DMS79 treated with DMSO at 0.1 percent for 48 hours (cell line): ENCODE results near the gene CYSLTR1.
"Not testable (repeated sequence)": the region's sequence is repeated elsewhere in the genome, so short reads cannot be mapped to it uniquely, and the experiment has no call there.

Source experiments
- DNase-seq: peaks from one replicate; lab custom pipeline; 2025; lab: John Stamatoyannopoulos, UW

The CYSLTR1 gene, protein sequence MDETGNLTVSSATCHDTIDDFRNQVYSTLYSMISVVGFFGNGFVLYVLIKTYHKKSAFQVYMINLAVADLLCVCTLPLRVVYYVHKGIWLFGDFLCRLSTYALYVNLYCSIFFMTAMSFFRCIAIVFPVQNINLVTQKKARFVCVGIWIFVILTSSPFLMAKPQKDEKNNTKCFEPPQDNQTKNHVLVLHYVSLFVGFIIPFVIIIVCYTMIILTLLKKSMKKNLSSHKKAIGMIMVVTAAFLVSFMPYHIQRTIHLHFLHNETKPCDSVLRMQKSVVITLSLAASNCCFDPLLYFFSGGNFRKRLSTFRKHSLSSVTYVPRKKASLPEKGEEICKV

DNA sequence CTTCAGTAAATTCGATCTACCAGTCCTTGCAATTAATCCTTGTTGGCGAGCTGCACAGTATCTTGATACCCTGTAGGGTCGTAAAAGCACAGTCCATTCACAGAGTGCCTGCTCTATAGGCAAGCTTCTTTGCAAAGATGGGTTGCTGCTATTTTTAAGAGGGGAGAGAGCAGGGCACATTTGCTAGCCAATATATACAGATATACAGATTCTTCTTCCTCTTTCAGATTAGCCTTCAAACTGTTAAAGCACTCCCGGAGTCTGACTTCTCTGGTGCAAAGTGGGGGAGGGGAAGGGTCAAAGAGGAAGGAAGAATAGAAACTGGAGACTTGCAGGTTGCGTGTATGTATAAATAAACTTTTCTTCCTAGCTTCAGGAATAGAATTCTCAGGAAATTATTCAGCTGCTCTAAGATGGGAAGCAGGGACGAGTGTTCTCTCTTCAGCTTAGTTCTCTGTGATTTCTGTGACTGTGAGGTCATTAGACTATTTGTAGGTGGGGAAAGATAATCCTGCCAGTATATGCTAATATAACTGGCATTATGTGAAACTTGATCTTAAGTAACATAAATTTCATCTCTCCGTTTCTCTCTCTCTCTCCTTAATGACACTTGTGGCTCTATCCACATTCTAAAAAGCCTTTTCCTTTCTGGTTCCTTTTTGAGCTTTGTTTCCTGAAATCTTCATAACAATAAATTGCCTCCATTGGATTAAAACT, at the start of gene CYSLTR1:
Gene CYSLTR1, minus strand, starts transcription at position 242 of the 717 bp plus-strand sequence. CDS start 53,865 bp downstream, outside the sequence.
- DNase-seq, result no peak

DNA sequence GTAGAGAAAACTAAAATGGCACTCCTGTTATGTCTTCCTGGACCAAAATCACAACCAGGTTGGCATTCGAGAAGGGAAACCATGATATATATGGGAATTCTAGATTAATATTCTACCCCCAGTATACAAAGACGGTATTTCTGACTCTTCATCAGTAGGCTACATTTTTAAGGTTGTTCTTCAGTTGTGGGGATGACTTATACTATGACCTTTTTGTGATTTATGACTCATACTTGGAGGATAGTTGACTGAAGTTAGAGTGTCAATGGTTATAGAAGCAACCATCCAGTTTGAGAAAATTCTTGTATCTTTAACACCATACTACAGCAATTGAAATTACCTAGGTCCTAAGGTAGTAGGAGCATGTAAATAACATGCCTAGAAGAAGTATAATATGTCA, 49.8 kb upstream of the CYSLTR1 start:
- no peak for DNase-seq

DNA sequence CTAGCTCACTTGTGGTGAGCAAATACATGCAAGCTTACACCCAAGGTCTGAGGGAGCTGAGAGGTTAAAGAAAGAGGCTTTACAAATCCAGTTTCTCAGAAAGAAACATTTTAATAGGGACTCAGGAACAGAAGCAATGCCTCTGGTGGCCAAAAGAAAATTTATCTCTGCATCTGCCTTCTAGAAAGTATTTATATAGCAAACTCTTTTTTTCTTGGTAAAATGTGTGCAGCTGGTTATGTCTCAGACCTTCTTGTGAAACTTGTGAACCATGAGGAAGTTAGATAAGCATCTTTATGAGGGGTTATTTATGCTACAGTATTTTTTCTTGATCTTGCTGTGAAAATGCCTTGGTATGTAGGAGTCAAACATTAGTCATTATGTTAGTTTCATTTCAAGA, 48.5 kb upstream of the CYSLTR1 start:
- DNase-seq, result no peak

DNA sequence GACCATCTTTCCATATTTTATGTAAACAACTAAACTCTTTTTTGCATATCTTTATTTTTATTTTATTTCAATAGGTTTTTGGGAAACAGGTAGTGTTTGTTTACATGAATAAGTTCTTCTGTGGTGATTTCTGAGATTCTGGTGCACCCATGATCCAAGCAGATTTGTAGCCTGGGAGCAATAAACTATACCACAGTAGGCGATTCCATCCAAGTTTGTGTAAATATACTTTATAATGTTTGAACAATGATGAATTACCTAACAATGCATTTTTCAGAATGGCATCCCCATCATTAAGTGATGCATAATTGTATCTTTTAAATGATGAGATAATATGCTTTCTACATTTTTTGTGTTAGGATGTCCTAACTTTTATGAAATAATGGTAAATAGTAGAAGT, 39.2 kb upstream of the CYSLTR1 start:
- no peak for DNase-seq

DNA sequence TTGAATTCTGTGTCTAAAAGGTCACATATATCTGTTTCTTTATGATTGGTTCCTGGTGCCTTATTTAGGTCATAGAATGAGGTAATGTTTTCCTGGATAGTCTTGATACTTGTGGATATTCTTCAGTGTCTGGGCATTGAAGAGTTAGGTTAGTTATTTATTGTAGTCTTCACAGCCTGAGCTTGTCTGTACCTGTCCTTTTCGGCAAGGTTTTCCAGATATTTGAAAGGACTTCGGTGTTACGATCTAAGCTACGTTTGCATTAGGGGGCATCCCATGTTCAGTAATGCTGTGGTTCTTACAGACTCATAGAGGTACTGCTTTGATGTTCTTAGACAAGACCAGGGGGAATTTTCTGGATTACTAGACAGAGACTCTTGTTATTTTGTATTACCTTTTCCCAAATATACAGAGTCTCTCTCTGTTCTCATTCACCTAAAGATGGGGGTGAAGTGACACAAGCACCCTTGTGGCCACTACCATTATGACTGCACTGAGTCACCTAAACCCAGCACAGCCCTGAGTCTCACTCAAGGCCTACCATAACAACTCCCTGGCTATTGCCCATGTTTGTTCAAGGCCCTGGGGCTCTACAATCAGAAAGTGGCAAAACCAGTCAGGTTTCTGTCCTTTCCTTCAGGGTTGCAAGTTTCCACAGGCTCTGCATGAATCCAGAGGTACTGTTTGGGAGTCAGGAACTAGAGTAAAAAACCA, 30.1 kb upstream of the CYSLTR1 start:
- no peak for DNase-seq

DNA sequence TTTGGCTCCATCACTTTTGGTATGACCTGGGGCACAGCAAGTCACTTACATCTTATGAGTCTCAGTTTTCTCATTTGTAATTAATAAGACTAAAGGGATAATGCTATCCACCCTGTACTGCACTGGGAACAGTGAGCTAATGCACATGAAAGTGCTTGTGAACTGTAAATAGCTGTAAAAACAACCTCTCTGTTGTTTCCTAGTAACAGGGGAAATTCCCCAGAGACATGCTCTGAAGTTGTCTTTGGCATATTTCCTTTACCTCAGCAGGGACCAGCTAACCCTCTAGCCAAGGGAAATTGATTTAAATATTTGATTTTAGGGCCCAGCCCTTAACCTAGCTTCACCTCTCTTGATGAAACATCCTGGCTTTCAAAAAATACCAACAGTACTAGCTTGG, 6.1 kb upstream of the CYSLTR1 start:
- DNase-seq, result no peak

DNA sequence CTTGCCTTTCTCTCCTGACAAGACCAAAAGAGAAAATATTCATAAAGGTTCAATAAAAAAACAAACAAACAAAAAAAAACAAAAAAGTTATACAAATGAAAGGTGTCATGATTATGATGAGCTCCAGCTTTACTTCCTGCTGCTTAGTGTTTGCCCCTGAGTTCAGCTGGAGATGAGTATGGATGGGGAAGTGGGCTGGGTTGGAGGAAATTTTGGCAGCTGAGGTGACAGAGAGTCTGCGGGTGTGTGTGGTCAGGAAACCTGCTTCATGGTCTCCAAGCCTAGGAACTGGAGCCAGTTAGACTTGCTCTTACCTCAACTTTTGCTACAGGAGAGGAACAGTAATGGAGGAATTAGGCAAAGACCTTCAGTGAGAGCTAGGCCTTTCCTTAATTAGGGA, 4.3 kb upstream of the CYSLTR1 start:
- no peak for DNase-seq

DNA sequence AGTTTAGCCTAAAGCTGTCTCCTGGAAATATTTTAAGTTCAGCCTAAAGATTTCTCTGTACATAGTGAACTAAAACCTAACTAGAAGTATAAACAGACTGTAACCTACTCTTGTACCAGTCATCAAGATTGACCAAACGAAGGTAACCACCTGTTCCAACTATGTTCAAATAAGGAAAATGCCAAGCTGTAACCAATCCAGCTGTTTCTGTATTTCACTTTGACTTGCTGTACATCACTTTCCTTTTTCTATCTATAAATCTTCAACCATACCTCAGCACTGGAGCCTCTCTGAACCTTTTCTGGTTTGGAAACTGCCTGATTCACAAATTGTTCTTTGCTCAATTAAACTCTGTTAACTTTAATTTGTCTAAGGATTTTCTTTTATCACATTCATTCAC, 3.1 kb upstream of the CYSLTR1 start:
- no peak for DNase-seq

DNA sequence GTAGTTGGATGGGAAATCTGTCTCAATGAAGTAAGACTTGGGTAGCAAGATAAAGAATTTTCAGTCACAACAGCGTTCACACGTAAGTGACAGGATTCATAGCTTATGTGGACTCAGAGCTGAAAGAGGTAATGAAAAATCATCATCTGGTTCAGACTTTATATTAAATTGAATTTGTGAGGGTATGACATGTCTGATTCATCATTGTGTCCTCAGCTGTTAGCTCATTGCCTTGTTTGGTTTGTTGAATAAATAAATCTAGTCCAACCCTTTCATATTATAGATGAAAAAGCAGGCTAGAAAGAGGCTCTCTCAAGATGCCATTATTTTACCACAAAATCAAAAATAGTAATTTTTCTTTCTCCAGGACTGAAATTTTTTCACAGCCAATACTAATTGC, 2.7 kb upstream of the CYSLTR1 start:
- no peak for DNase-seq

DNA sequence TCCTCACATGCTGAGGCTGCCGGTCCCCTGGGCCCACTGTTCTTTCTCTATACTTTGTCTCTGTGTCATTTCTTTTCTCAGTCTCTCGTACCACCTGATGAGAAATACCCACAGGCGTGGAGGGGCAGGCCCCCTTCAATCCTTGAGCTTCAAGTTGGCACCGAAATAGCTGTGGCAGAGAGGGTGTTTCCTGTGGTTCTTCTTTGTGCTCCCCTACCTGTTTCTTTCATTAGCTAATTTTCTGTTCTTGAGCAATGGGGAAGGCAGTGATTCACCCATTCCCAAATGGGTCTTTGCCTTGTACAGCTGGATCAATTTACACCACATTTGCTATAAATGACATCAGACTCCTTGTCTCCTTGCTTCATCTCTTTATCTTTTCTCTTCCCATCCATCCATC, 2.1 kb upstream of the CYSLTR1 start:
- no peak for DNase-seq

DNA sequence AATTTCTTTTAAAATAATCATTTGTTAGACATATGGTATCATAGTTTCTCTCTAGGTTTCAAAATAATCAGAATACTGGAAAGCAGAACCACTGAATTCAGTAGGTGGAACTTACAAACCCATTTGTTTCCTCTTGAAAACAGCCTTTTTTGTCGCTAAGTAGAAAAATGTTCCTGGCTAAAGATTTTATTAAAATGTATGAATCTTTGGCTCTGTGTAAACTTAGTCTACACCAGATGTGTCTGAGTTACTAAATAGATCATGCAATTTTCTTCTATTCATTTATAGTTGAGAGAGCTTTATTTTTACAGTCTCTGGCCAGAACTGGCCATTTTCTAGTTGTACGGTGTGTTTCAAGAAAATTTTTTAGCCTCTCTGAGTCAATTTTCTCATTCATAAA, 1.0 kb downstream of the CYSLTR1 start:
- no peak for DNase-seq

DNA sequence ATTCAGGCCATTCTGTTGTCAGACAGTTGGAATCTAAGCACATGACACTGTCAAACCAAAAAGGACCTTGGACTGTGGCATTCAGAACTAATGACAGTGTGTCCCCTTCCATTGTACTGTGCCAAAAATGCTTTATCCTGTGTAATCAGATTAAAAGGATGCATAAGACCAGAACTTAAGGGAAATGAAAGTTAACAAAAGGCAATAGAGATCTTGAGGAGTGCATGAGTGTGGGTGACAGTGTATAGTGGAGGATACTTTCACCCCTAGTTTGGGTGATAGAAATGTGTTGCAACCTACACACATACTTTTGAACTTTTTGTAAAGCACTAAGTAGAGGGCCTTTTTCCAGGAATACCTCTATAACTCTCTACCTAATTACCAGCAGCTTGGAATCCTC, 4.5 kb downstream of the CYSLTR1 start:
- no peak for DNase-seq

DNA sequence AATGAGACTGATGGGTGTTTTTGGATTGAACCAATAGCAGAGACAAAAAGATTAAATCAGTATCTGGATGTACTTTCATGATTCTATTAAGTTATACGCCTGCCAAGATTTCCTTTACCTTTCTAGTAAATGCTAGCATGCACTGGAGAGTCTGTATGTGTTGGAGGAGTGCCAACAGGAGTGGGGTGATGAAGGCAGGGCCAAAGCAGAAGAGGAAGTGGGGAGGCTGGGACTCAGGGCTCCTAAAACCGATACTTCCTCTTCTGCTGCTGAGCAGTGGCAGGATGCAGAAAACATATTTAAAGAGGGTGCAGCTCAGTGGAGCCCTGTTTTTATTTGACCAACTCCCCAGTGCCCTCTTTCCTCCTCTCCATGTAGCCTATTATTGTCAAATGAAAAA, 5.6 kb downstream of the CYSLTR1 start:
- DNase-seq, result no peak

DNA sequence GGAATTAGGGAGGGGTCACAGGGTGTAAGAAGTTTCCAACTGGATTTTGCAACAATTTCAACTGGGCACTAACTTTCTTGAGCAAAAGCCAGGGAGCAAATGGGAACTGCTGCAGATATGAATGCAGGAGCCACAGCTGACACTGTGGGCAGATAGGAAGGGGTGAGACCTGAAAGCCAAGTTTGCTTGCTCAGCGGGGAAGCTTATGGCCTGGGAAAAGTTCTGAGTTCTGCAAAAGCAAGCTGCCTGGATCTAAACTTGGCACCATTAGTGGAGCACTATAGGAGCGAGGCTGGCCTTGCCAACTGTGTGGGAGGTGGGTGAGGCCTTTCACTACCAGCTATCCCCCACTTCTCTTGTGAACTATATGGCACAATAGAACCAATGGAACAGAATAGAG, 11.1 kb downstream of the CYSLTR1 start:
- no peak for DNase-seq

DNA sequence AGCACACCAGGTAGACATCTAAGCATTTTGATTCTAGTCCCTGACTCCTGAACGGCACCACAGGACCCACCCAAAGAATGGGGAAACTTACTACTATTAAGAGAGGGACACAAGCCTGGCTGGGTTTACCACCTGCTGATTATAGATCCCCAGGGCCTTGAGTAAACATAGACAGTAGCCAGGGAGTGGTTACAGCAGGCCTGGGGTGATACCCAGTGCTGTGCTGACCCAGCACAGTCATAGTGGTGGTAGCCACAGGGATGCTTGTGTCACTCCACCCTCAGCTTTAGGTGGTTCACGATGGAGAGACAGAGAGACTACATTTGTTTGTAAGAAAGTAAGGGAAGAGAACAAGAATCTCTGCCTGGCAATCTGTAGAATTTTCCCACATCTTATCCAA, 11.7 kb downstream of the CYSLTR1 start:
- no peak for DNase-seq

DNA sequence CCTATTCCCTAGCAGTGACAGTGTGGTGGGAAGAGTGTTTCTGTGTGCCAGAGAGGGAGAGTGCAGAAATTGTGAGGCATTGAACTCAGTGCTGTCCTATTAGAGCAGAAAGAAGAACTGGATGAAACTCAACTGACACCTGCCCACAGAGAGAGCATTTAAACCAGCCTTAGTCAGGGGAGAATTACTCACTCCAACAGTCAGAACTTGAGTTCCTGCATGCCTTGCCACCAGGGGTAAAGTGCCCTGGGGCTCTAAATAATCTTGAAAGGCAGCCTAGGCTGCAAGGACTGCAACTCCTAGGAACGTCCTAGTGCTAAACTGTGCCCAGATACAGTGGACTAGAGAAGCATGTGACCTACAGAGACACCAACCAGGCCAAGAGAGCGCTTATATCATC, 12.8 kb downstream of the CYSLTR1 start:
- DNase-seq, result no peak

DNA sequence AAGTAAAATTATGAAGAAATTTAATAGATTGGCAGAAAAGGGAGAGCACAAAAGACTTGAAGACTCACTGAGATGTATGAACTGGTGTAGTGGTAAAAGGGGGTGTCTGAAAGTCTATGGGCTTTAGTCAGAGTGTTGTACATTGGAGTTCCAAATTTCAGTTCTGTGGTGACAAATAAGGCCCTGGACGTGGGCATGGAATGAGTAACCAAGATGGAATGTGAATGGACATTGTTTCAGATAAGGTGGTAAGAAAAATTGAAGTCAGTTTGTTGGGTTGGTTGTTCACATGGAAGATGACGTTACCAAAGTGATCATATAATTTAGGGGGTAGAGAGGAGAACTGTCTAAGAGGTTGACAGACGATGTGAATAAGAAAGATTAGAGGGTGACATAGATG, 13.9 kb downstream of the CYSLTR1 start:
- no peak for DNase-seq

DNA sequence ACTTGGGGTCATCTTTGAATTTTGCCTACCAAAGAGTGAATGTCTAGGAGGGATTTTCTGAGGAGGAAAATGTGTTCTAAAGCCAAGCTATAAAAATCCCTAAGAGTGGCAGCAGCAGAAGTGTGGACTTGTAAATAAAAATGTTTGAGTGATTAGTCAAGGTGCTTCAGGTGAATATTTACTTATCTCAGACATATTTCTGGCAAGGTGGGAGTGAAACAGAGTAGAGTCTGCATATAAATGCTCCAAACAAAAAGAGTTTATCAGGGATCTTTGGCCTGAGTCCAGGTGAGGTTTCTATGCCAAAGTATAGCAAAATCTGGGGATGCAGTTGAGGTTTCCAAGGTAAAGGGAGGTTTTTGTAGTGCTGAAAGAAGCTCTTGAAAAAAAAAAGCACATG, 19.7 kb downstream of the CYSLTR1 start:
- DNase-seq, result no peak

DNA sequence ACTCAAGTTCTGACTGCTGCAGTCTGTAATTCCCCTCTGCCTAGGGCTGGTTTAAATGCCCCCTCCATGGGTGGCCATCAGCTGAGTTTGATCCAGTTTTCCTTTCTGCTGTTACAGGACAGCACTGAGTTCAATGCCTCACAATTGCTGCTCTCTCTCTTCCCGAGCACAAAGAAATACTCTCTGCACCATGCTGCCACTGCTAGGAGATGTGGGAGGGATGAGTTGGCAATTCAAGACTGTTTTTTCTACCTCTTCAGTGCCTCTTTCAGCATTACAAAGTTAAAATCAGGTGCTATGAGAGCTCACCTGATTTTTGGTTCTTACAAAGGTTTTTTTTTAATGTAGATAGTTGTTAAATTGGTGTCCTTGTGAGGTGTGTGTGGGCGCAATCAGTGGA, 24.3 kb downstream of the CYSLTR1 start:
- DNase-seq, result no peak

DNA sequence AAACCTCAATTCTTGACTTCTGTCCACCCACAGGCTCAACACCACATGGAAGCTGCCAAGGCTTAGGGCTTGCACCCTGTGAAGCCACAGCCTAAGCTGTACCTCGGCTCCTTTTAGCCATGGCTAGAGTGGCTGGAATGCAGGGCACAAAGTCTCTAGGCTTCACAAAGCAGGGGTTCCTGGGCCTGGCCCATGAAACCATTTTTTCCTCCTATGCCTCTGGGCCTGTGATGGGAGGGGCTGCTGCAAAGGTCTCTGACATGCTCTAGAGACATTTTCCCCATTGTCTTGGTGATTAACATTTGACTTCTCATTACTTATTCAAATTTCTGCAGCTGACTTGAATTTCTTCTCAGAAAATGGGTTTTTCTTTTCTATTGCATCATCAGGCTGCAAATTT, 26.5 kb downstream of the CYSLTR1 start:
- DNase-seq, result not testable (repeated sequence)

DNA sequence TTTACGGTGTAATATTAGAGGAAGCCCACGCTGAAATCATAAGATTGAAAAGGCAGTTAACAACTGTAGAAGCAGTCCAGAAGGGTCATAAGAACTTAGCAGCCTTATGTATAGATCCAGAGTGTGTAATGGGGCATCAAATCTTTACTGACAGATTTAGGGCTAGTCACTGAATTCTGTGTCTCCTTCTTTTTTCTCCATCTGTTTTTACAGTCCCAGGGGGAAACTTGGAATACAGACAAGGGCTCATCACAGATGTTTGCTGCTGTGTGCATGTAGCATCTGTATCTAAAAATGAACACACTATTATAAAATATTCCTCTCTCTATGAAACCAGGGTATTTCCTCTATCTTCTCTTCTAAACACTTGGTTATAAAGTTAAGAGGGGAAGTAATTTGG, 43.9 kb downstream of the CYSLTR1 start:
- no peak for DNase-seq

DNA sequence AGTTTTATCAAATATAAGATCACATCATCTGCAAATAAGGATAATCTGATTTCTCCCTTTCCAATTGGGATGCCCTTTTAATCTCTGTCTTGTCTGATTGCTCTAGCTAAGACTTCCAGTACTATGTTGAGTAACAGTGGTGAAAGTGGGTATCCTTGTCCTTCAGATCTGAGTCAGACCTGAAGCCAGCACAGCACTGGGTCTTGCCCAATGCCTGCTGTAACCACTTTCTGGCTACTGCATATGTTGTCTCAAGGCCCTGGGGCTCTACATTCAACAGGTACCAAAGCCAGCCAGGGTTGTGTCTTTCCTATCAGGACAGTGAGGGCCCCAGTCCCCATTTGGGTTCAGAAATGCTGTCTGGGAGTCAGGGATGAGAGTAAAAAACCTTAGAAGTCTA, 90.3 kb downstream of the CYSLTR1 start:
- DNase-seq, result no peak

DNA sequence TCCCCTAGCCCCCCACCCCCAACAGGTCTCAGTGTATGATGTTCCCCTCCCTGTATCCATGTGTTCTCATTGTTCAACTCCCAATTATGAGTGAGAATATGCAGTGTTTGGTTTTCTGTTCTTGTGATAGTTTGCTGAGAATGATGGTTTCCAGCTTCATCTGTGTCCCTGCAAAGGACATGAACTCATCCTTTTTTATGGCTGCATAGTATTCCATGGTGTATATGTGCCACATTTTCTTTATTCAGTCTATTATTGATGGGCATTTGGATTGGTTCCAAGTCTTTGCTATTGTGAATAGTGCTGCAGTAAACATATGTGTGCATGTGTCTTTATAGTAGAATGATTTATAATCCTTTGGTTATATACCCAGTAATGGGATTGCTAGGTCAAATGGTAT, 101.4 kb downstream of the CYSLTR1 start:
- DNase-seq, result not testable (repeated sequence)
